PC-9 (cell line): Measurements from ENCODE around the gene PDE6B. TPM values are rescaled to one million over a fixed set of nuclear protein-coding genes. Genes with fewer than 3 reads are reported as not detected.

Experiments
- BruUV-seq: library from RNA; stranded (reverse); fragments of 400-500 nt; replicated peaks from 2 replicates; lab custom pipeline; 2021; lab: Mats Ljungman, UMichigan
- CTCF ChIA-PET: fragments of 300-600 bp; sonication (Branson Sonifier 250); formaldehyde crosslinking; loops from one replicate; lab custom pipeline; 2022; ENCODE audit warnings: antibody characterized with exemption; lab: Charles Lee
- POLR2A ChIA-PET: fragments of 300-600 bp; sonication (Branson Sonifier 250); formaldehyde crosslinking; loops from one replicate; lab custom pipeline; 2022; ENCODE audit warnings: antibody characterized with exemption; ENCODE audit not compliant: unreplicated experiment; lab: Charles Lee
- DNase-seq, 2 experiments: peaks; one replicate each; pipeline versions ENCODE4 v3.0.0 to v3.0.0-alpha.2; 2015 to 2022; ENCODE audit warnings: mixed read lengths in 1 of 2
- H2AFZ ChIP-seq: fragments of 200-600 bp; sonication (generic); 2 replicates; pipeline ENCODE4 v1.8.1; 2017; ENCODE audit warnings: antibody characterized with exemption
- H3F3A ChIP-seq: fragments of 200-600 bp; sonication (generic); 2 replicates; pipeline ENCODE4 v1.8.1; 2017; ENCODE audit warnings: antibody characterized with exemption, mild to moderate bottlenecking, low read depth; ENCODE audit not compliant: insufficient read depth
- H3K27ac ChIP-seq: fragments of 200-600 bp; sonication (generic); 2 replicates; pipeline ENCODE4 v1.6.1; 2016; ENCODE audit warnings: mixed run types
- H3K27me3 ChIP-seq: fragments of 200-600 bp; sonication (generic); 2 replicates; pipeline ENCODE4 v1.6.1; 2016; ENCODE audit warnings: low read depth, mixed run types; ENCODE audit not compliant: insufficient read depth
- H3K36me3 ChIP-seq: fragments of 200-600 bp; sonication (generic); 2 replicates; pipeline ENCODE4 v1.6.1; 2016; ENCODE audit warnings: low read depth, mixed run types
- H3K4me1 ChIP-seq: fragments of 200-600 bp; sonication (generic); replicated peaks from 2 replicates; pipeline ENCODE4 v1.6.1; 2016; ENCODE audit warnings: mixed run types; ENCODE audit not compliant: insufficient read depth
- H3K4me2 ChIP-seq: fragments of 200-600 bp; sonication (generic); 2 replicates; pipeline ENCODE4 v1.6.1; 2017; ENCODE audit warnings: mixed run types
- H3K4me3 ChIP-seq: fragments of 200-600 bp; sonication (generic); 2 replicates; pipeline ENCODE4 v1.6.1; 2016; ENCODE audit warnings: mixed run types
- H3K79me2 ChIP-seq: fragments of 200-600 bp; sonication (generic); 2 replicates; pipeline ENCODE4 v1.6.1; 2017; ENCODE audit warnings: low read depth, mixed run types
- H3K9me2 ChIP-seq: fragments of 200-600 bp; sonication (generic); 2 replicates; pipeline ENCODE4 v1.8.1; 2017; ENCODE audit warnings: mild to moderate bottlenecking; ENCODE audit not compliant: insufficient read depth
- H3K9me3 ChIP-seq: fragments of 200-600 bp; sonication (generic); 2 replicates; pipeline ENCODE4 v1.8.1; 2016; ENCODE audit warnings: low read depth; ENCODE audit not compliant: insufficient read depth
- H4K20me1 ChIP-seq: fragments of 200-600 bp; sonication (generic); 2 replicates; pipeline ENCODE4 v1.8.1; 2017; ENCODE audit not compliant: insufficient read depth
- CTCF ChIP-seq: fragments of 200-600 bp; sonication (generic); conservative IDR thresholded peaks from 2 replicates; pipeline ENCODE4 v1.6.1; 2017; ENCODE audit warnings: mixed run types, antibody characterized with exemption, mild to moderate bottlenecking, moderate library complexity
- EZH2 ChIP-seq: fragments of 200-600 bp; sonication (generic); IDR thresholded peaks from 2 replicates; pipeline ENCODE4 v1.8.0; 2017; ENCODE audit warnings: antibody characterized with exemption, low read depth
- intact Hi-C: fragments of 100-400 bp; cut with micrococcal nuclease; formaldehyde crosslinking; loops from one replicate; pipeline ENCODE4 v1.10.0; 2022; ENCODE audit not compliant: unreplicated experiment
- total RNA-seq: library from RNA; stranded (reverse); gene quantifications from 2 replicates; pipeline ENCODE4 v1.2.3, GENCODE V29; 2021

PDE6B gene
- total RNA-seq, 1 experiment from 2014 or later, result 5.9 TPM

GRCh38 chr4:707929-708630 lies 82.7 kb downstream of the PDE6B start:
- Histone ChIP-seq H3K27me3 (no peaks in the 10 kb centered on the region), H3K9me3 (no peaks in the 10 kb centered on the region), H2AFZ (no peak overlapping the region), H3K9me2 (no peaks in the 10 kb centered on the region), H3K4me2 (no peak overlapping the region), H3K79me2 (peaks cover 60% of the 10 kb centered on the region), H3K4me1 (0 out of 2 replicates have a peak, but pooled peaks cover 5% of the 10 kb centered on the region), H4K20me1 (peaks cover 31% of the 10 kb centered on the region), H3K27ac (no peak overlapping the region), H3K36me3 (no peaks in the 10 kb centered on the region), H3F3A (peaks cover 8% of the 10 kb centered on the region), H3K4me3 (no peak overlapping the region)
- POLR2A ChIA-PET, result no interaction called here
- TF ChIP-seq CTCF, result no peak
- TF ChIP-seq EZH2, result no peak
- CTCF ChIA-PET, result interaction anchor here (0.7 kb wide), 1 partner anchor 75 kb away, joined by 6 read pairs; no protein-coding TSS in a partner anchor
- BruUV-seq, result no TSS peak
- DNase-seq, result no peak
- intact Hi-C loops, result no loop called here

DNA sequence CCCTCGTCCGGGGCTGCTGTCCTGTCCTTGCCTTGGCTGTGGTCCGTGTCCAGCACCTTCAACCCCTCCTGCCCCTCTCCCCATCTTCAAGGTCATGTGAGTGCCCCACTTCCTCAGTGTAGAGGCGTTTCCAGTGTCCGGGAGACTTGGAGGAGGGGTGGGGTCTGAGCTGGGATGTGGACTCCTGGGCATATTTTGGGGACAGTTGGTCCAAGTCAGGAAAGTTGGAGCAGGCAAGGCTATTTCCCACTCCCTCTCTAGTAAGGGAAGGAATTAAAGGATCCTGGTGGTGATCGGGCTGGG lies 83.2 kb downstream of the PDE6B start:
- no peak overlapping the region for H2AFZ ChIP-seq
- H3K36me3 ChIP-seq, result no peaks in the 10 kb centered on the region
- H3K27ac ChIP-seq, result no peak overlapping the region
- no peak for DNase-seq
- peaks cover 65% of the 10 kb centered on the region for H3K79me2 ChIP-seq
- no peaks in the 10 kb centered on the region for H3K27me3 ChIP-seq
- H3F3A ChIP-seq, result peaks cover 8% of the 10 kb centered on the region
- H3K4me1 ChIP-seq, result 0 out of 2 replicates have a peak, but pooled peaks cover 5% of the 10 kb centered on the region
- H3K4me3 ChIP-seq, result no peak overlapping the region
- intact Hi-C loops, result no loop called here
- no peak overlapping the region for H3K4me2 ChIP-seq
- BruUV-seq, result no TSS peak
- peaks cover 36% of the 10 kb centered on the region for H4K20me1 ChIP-seq
- ChIA-PET CTCF (no interaction called here), POLR2A (no interaction called here)
- no peaks in the 10 kb centered on the region for H3K9me2 ChIP-seq
- TF ChIP-seq EZH2 (no peak), CTCF (no peak)
- no peaks in the 10 kb centered on the region for H3K9me3 ChIP-seq

DNA sequence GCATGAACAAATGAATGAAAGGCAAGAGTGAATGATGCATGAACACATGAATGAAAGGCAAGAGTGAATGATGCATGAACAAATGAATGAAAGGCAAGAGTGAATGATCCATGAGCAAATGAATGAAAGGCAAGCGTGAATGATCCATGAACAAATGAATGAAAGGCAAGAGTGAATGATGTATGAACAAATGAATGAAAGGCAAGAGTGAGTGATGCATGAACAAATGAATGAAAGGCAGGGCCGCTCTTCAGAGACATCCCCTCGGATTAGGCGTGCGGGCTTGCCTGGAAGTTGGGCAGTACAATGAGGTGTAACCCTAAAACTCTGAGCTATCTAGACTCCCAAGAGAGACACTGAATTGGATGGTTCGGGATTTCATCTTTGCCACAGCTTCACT lies 84.0 kb downstream of the PDE6B start:
- no peak overlapping the region for H2AFZ ChIP-seq
- no peak overlapping the region for H3K4me2 ChIP-seq
- BruUV-seq, result no TSS peak
- no peak for DNase-seq
- H3K27me3 ChIP-seq, result no peaks in the 10 kb centered on the region
- CTCF ChIA-PET, result no interaction called here
- no peaks in the 10 kb centered on the region for H3K36me3 ChIP-seq
- intact Hi-C loops, result no loop called here
- H3K9me3 ChIP-seq, result no peaks in the 10 kb centered on the region
- no peaks in the 10 kb centered on the region for H3K9me2 ChIP-seq
- no peak overlapping the region for H3K27ac ChIP-seq
- peaks cover 43% of the 10 kb centered on the region for H4K20me1 ChIP-seq
- POLR2A ChIA-PET, result no interaction called here
- H3K4me3 ChIP-seq, result no peak overlapping the region
- no peak for TF ChIP-seq CTCF
- TF ChIP-seq EZH2, result no peak
- 0 out of 2 replicates have a peak, but pooled peaks cover 5% of the 10 kb centered on the region for H3K4me1 ChIP-seq
- H3F3A ChIP-seq, result peaks cover 8% of the 10 kb centered on the region
- H3K79me2 ChIP-seq, result peaks cover 72% of the 10 kb centered on the region
